Body of pancreas (tissue), 4 donors: ENCODE data around the gene CROCC.
"Not testable (repeated sequence)": the region's sequence is repeated elsewhere in the genome, so short reads cannot be mapped to it uniquely, and the experiment has no call there.

Experiments
- POLR2A ChIP-seq, 3 donors: fragments of 450-650 bp; IDR thresholded peaks; one replicate each; pipeline ENCODE4 v1.6.1; 2016; ENCODE audit warnings: antibody characterized with exemption in 3 of 3, mild to moderate bottlenecking in 2 of 3
- TF ChIP-seq, protein P1 (sequence below), 7 experiments: fragments of 450-650 bp in 4 of 7; fragments of 200-600 bp in 3 of 7; sonication (generic) in 3 of 7; IDR thresholded peaks; one replicate each; pipeline ENCODE4 v1.5.1; 2016 to 2019; ENCODE audit warnings: antibody characterized with exemption in 7 of 7

DNA sequence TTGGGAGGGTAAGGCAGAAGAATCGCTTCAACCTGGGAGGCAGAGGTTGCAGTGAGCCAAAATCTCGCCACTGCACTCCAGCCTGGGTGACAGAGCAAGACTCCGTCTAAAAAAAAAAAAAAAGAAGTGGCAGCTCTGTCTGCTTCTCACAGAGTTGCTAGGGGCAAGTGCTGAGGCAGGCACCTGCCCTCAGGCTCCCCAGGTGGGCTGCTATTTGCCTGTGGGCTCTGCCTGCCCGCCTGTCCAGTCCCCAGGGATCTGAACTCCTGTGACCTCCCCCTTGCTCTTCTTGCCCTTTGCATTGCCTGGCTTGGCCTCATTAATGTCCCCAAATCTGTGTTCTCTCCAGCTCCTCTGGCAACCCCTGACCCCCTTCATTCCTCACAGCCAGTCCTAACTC is 30.6 kb downstream of the CROCC start:
- not testable (repeated sequence) for TF ChIP-seq POLR2A (IDR thresholded peaks at IDR 0.05)
- TF ChIP-seq, protein P1, sequence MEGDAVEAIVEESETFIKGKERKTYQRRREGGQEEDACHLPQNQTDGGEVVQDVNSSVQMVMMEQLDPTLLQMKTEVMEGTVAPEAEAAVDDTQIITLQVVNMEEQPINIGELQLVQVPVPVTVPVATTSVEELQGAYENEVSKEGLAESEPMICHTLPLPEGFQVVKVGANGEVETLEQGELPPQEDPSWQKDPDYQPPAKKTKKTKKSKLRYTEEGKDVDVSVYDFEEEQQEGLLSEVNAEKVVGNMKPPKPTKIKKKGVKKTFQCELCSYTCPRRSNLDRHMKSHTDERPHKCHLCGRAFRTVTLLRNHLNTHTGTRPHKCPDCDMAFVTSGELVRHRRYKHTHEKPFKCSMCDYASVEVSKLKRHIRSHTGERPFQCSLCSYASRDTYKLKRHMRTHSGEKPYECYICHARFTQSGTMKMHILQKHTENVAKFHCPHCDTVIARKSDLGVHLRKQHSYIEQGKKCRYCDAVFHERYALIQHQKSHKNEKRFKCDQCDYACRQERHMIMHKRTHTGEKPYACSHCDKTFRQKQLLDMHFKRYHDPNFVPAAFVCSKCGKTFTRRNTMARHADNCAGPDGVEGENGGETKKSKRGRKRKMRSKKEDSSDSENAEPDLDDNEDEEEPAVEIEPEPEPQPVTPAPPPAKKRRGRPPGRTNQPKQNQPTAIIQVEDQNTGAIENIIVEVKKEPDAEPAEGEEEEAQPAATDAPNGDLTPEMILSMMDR (IDR thresholded peaks at IDR 0.05), result not testable (repeated sequence)
